HS-5 (cell line): ENCODE measurements around the gene GNMT.
A peak's percentile ranks its signal among the peaks of the same experiment; 100 is the strongest.

Source experiments
- DNase-seq: peaks from one replicate; pipeline ENCODE4 v3.0.0-alpha.2; 2012; ENCODE audit warnings: low read depth

The GNMT gene

DNA sequence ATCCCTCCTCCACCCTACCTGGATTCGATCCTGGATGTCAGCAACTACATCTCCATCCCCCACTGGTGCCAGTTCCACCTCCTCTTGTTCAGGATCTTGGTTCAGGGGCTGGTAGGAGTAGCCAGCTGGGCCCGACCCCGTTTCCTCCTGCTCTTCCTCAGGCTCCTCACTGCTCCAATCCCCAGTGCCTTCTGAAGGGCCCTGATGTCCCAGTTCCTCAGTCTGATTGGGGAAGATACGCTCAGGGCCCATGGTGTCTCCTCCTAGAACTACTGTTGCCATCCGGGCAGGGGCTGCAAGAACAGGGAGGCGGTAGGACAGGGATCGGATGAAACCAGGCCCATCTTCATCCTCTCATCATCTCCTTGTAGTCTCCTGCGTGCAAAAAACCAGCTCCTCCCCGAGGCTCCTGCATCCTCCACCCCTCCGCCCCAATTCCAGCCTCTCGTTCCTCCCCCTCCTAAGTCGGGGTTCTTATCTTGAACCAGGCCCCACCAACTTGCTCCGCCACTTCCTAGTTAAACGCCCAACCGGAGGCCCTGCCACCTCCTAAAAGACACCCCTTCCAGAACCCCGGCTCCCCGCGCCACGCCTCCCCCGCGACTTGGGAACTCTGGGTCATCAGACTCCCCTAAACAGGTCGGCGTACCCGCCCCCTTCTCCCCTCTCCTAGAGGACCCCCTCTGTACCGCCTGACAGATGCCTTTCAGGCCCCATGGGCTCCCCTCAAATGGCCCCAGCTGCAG lies 52.7 kb downstream of the GNMT start:
- peak; percentile 8 for DNase-seq
